ENCODE results near the gene ARL3. TPM values are rescaled to one million over a fixed set of nuclear protein-coding genes. Genes with fewer than 3 reads are reported as not detected.

ARL3 gene
- total RNA-seq, 2 donors from 2014 or later = 9.7 to 11.6 TPM

GRCh38 chr10:102657984-102658724 is 56.0 kb downstream of the ARL3 start:
- intact Hi-C loops (cut with DNase I) = no loop called here
- no peak for DNase-seq (ENCODE audit: low spot score)

GRCh38 chr10:102657451-102657850 is 56.7 kb downstream of the ARL3 start:
- intact Hi-C loops (cut with DNase I) = no loop called here
- DNase-seq (ENCODE audit: low spot score) = no peak

- DNase-seq (ENCODE audit: low spot score) = no peak
- intact Hi-C loops (cut with DNase I) = no loop called here
These were observed 57.3 kb downstream of the ARL3 start for GRCh38 chr10:102656791-102657371.

- no peak for DNase-seq (ENCODE audit: low spot score)
- intact Hi-C loops (cut with DNase I) = no loop called here
These were observed 58.2 kb downstream of the ARL3 start for GRCh38 chr10:102656026-102656425.

- no peak for DNase-seq (ENCODE audit: low spot score)
- intact Hi-C loops (cut with DNase I) = no loop called here
These were observed 59.2 kb downstream of the ARL3 start for GRCh38 chr10:102654969-102655368.

GRCh38 chr10:102654566-102654965 is 59.6 kb downstream of the ARL3 start:
- intact Hi-C loops (cut with DNase I) = no loop called here
- no peak for DNase-seq (ENCODE audit: low spot score)

GRCh38 chr10:102653060-102653459 is 61.1 kb downstream of the ARL3 start:
- intact Hi-C loops (cut with DNase I) = no loop called here
- DNase-seq (ENCODE audit: low spot score) = no peak

- intact Hi-C loops (cut with DNase I) = no loop called here
These were observed 61.9 kb downstream of the ARL3 start for GRCh38 chr10:102652170-102652916.

GRCh38 chr10:102651455-102652169 is 62.6 kb downstream of the ARL3 start:
- intact Hi-C loops (cut with DNase I) = no loop called here
- no peak for DNase-seq (ENCODE audit: low spot score)

More at GRCh38 chr10:102652170-102652916, 61.9 kb downstream of the ARL3 start:
- no peak for DNase-seq (ENCODE audit: low spot score)

GRCh38 chr10:102650655-102651454 is 63.3 kb downstream of the ARL3 start:
- intact Hi-C loops (cut with DNase I) = no loop called here
- DNase-seq (ENCODE audit: low spot score) = no peak

GRCh38 chr10:102649797-102650654 is 64.2 kb downstream of the ARL3 start:
- intact Hi-C loops (cut with DNase I) = loop anchor here in 1 of 2 donors (10.0 kb wide), 1 partner anchor 145 kb away; the partner anchor contains the start of genes ACTR1A and SUFU
- DNase-seq (ENCODE audit: low spot score) = no peak

- no peak for DNase-seq (ENCODE audit: low spot score)
- intact Hi-C loops (cut with DNase I) = loop anchor here in 1 of 2 donors (10.0 kb wide), 1 partner anchor 144 kb away; the partner anchor contains the start of genes ACTR1A and SUFU
These were observed 65.1 kb downstream of the ARL3 start for GRCh38 chr10:102648889-102649796.

GRCh38 chr10:102648269-102648888 is 65.8 kb downstream of the ARL3 start:
- intact Hi-C loops (cut with DNase I) = loop anchor here in 1 of 2 donors (10.0 kb wide), 1 partner anchor 144 kb away; the partner anchor contains the start of genes ACTR1A and SUFU

GRCh38 chr10:102647443-102648268 is 66.5 kb downstream of the ARL3 start:
- intact Hi-C loops (cut with DNase I) = loop anchor here in 1 of 2 donors (10.0 kb wide), 1 partner anchor 143 kb away; the partner anchor contains the start of genes ACTR1A and SUFU

More at GRCh38 chr10:102648269-102648888, 65.8 kb downstream of the ARL3 start:
- DNase-seq (ENCODE audit: low spot score) = no peak

More at GRCh38 chr10:102647443-102648268, 66.5 kb downstream of the ARL3 start:
- DNase-seq (ENCODE audit: low spot score) = no peak
